ENCODE results near the gene EPS15. TPM values are rescaled to one million over a fixed set of nuclear protein-coding genes. Genes with fewer than 3 reads are reported as not detected.
A peak's percentile ranks its signal among the peaks of the same experiment; 100 is the strongest.

Gene EPS15
- total RNA-seq, 1 donor from 2014 or later = 64.5 TPM

DNA sequence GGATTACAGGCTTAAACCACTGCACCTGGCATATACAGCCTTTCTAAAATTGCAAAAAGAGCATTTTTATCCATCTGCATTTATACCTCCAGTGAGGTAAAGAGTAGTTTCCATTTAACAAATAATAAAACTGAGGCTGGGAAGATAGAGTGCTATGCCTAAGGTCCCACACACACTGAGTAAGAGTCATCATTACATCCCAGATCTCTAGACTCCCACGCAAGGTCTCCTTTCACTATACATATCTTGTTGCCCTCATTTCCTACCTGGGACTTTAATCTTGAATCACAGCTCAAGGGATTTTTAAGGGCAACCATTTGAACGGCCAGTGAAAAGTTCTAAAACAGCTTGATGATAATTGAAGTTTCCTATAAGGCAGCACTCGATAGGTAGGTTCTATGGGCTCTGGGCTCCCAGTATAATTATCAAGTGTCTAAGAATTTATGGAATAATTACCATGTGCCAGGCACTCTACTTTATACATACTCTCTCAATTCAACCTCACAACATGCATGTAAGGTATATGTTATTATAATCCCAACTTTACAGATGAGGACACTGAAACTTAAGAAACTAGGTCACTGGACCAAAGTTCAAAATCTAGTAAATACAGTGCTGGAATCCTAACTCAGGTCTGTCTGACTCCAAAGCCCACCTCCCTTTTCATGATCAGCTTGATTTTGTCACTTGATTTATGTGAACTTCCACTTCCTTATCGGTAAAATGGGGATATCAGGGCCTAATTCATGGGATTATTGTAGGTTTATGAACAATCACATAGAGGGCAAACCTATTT lies 23.3 kb upstream of the EPS15 start:
- Histone ChIP-seq H3K27me3 (ENCODE audit: low read depth) (no peaks in the 10 kb centered on the region), H3K4me3 (no peak overlapping the region), H3K4me1 (no peaks in the 10 kb centered on the region), H3K27ac (replicated peaks) (no peak overlapping the region), H3K9me3 (replicated peaks) (peaks cover 4% of the 10 kb centered on the region), H3K36me3 (no peaks in the 10 kb centered on the region)
- intact Hi-C loops (cut with micrococcal nuclease) = no loop called here
- DNase-seq = no peak
- TF ChIP-seq, protein P1, sequence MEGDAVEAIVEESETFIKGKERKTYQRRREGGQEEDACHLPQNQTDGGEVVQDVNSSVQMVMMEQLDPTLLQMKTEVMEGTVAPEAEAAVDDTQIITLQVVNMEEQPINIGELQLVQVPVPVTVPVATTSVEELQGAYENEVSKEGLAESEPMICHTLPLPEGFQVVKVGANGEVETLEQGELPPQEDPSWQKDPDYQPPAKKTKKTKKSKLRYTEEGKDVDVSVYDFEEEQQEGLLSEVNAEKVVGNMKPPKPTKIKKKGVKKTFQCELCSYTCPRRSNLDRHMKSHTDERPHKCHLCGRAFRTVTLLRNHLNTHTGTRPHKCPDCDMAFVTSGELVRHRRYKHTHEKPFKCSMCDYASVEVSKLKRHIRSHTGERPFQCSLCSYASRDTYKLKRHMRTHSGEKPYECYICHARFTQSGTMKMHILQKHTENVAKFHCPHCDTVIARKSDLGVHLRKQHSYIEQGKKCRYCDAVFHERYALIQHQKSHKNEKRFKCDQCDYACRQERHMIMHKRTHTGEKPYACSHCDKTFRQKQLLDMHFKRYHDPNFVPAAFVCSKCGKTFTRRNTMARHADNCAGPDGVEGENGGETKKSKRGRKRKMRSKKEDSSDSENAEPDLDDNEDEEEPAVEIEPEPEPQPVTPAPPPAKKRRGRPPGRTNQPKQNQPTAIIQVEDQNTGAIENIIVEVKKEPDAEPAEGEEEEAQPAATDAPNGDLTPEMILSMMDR (IDR thresholded peaks at IDR 0.05; ENCODE audit: borderline replicate concordance) = no peak

DNA sequence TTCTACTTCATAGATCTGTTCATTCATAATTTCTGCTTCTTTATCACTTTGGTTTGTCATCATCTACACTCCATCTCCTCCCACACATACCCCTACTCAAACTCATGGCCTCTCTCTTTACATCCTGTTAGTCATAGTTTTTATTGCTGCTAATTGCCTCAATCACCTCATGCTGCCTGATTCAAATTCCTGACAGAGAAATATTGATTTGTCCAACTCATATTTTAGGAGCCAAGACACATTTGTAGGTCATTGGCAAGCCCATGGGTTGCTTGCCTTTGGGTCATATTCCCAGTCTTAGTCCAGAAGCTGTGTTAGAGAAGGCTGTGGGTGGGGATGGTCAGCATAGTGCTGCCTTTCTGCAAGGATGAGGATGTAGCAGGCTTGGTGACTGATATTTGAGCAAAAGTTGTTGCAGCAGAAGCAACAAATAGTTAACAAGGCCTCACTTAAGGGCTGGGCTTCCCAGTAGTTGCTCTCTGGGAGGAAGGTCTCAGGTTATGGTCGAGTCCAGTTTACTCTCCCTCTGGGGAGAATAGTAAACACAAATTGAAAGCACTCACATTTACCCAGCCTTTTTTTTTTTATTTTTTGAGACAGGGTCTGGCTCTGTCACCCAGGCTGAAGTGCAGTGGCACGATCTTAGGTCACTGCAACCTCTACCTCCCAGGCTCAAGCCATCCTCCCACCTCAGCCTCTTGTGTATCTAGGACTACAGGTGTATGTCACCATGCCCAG lies 22.4 kb upstream of the EPS15 start:
- Histone ChIP-seq H3K4me1 (no peaks in the 10 kb centered on the region), H3K9me3 (replicated peaks) (peaks cover 8% of the 10 kb centered on the region), H3K4me3 (no peak overlapping the region), H3K27me3 (ENCODE audit: low read depth) (no peaks in the 10 kb centered on the region), H3K27ac (replicated peaks) (no peak overlapping the region), H3K36me3 (no peaks in the 10 kb centered on the region)
- no peak for DNase-seq
- intact Hi-C loops (cut with micrococcal nuclease) = no loop called here
- TF ChIP-seq, protein P1 (IDR thresholded peaks at IDR 0.05; ENCODE audit: borderline replicate concordance) = no peak

DNA sequence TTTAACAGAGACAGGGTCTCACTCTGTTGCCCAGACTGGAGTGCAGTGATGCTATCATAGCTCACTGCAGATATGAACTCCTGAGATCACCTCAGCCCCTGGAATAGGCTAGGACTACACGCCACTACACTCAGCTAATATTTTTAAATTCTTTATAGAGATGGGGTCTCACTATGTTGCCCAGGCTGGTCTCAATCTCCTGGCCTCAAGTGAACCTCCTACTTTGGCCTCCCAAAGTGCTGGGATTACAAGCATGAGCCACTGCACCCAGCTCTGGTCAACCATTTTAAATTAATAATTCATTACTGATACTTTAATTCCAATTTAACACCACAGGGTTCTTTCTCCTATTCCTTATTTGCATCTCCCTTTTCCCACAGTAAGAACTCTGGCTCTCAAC lies 18.5 kb upstream of the EPS15 start:
- intact Hi-C loops (cut with micrococcal nuclease) = no loop called here
- TF ChIP-seq, protein P1 (IDR thresholded peaks at IDR 0.05; ENCODE audit: borderline replicate concordance) = no peak

DNA sequence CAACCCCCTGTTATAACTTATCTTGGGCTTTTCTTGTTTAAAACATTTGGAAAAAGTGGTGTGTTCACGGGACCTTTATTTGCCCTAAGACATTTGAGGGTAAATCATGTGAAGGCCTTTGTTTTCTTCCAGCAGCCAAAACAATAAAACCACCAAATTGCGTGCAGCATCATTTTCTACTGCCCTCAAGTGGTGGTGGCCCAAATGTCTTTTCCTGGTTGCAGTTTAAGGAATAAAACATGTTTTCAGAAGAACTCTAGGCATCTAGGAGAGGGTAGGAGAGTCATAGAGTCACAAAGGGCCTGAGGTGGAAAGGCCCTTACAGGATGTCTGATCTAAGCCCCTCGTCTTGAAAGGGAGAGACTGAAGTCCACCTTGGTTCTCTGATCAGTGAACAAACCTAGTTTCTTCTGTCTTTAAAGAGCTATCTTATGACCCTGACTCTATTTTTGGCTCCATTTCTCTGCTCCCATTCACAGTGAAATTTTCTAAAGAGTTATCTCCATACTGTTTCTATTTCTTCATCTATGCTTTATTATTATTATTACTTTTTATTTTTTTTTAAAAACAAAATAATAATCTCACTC lies 16.0 kb upstream of the EPS15 start:
- intact Hi-C loops (cut with micrococcal nuclease) = no loop called here
- TF ChIP-seq, protein P1 (IDR thresholded peaks at IDR 0.05; ENCODE audit: borderline replicate concordance) = peak; percentile 80
- Histone ChIP-seq H3K36me3 (no peaks in the 10 kb centered on the region), H3K9me3 (replicated peaks) (peaks cover 8% of the 10 kb centered on the region), H3K27me3 (ENCODE audit: low read depth) (no peaks in the 10 kb centered on the region), H3K27ac (replicated peaks) (peak overlapping the region; percentile 50), H3K4me3 (no peak overlapping the region), H3K4me1 (peaks cover 12% of the 10 kb centered on the region)
- peak; percentile 18 for DNase-seq

More for the DNA sequence above, 18.5 kb upstream of the EPS15 start:
- Histone ChIP-seq H3K4me1 (peaks cover 12% of the 10 kb centered on the region), H3K9me3 (replicated peaks) (peaks cover 8% of the 10 kb centered on the region), H3K36me3 (no peaks in the 10 kb centered on the region), H3K4me3 (no peak overlapping the region), H3K27ac (replicated peaks) (no peak overlapping the region), H3K27me3 (ENCODE audit: low read depth) (no peaks in the 10 kb centered on the region)
- no peak for DNase-seq

GRCh38 chr1:51534447-51534846 lies 15.4 kb upstream of the EPS15 start:
- DNase-seq = no peak
- Histone ChIP-seq H3K27me3 (ENCODE audit: low read depth) (no peaks in the 10 kb centered on the region), H3K4me3 (no peak overlapping the region), H3K4me1 (peaks cover 12% of the 10 kb centered on the region), H3K9me3 (replicated peaks) (peaks cover 8% of the 10 kb centered on the region), H3K36me3 (no peaks in the 10 kb centered on the region), H3K27ac (replicated peaks) (peak overlapping the region; percentile 50)
- TF ChIP-seq, protein P1 (IDR thresholded peaks at IDR 0.05; ENCODE audit: borderline replicate concordance) = no peak
- intact Hi-C loops (cut with micrococcal nuclease) = no loop called here
